ENCODE measurements around the gene DDX23.

Gene DDX23

GRCh38 chr12:48812389-48812788 is 39.6 kb downstream of the DDX23 start:
- Mint-ChIP-seq H3K27ac (no peak overlapping the region), H3K27me3 (peaks cover 24% of the 10 kb centered on the region), H3K4me1 (ENCODE audit: low read depth) (peaks cover 40% of the 10 kb centered on the region), H3K9me3 (no peaks in the 10 kb centered on the region), H3K4me3 (no peak overlapping the region), H3K36me3 (ENCODE audit: low read depth) (no peaks in the 10 kb centered on the region)
- intact Hi-C loops (cut with micrococcal nuclease): no loop called here

- intact Hi-C loops (cut with micrococcal nuclease): no loop called here
- Mint-ChIP-seq H3K4me1 (ENCODE audit: low read depth) (peaks cover 35% of the 10 kb centered on the region), H3K4me3 (no peak overlapping the region), H3K36me3 (ENCODE audit: low read depth) (no peaks in the 10 kb centered on the region), H3K27me3 (peaks cover 16% of the 10 kb centered on the region), H3K27ac (no peak overlapping the region), H3K9me3 (no peaks in the 10 kb centered on the region)
Measured at GRCh38 chr12:48811437-48812090, 40.4 kb downstream of the DDX23 start.

GRCh38 chr12:48810903-48811431 is 41.0 kb downstream of the DDX23 start:
- H3K9me3 Mint-ChIP-seq: no peaks in the 10 kb centered on the region
- no peak overlapping the region for H3K4me3 Mint-ChIP-seq
- intact Hi-C loops (cut with micrococcal nuclease): no loop called here
- peaks cover 30% of the 10 kb centered on the region for H3K4me1 Mint-ChIP-seq (ENCODE audit: low read depth)
- no peak overlapping the region for H3K27ac Mint-ChIP-seq
- H3K27me3 Mint-ChIP-seq: peaks cover 13% of the 10 kb centered on the region
- H3K36me3 Mint-ChIP-seq (ENCODE audit: low read depth): no peaks in the 10 kb centered on the region

GRCh38 chr12:48807981-48808380 is 44.0 kb downstream of the DDX23 start:
- H3K27ac Mint-ChIP-seq: no peak overlapping the region
- H3K36me3 Mint-ChIP-seq (ENCODE audit: low read depth): no peaks in the 10 kb centered on the region
- intact Hi-C loops (cut with micrococcal nuclease): no loop called here
- H3K9me3 Mint-ChIP-seq: no peaks in the 10 kb centered on the region
- H3K4me3 Mint-ChIP-seq: no peak overlapping the region
- peaks cover 8% of the 10 kb centered on the region for H3K4me1 Mint-ChIP-seq (ENCODE audit: low read depth)
- peaks cover 5% of the 10 kb centered on the region for H3K27me3 Mint-ChIP-seq

GRCh38 chr12:48803675-48804074 is 48.3 kb downstream of the DDX23 start:
- Mint-ChIP-seq H3K9me3 (no peaks in the 10 kb centered on the region), H3K27me3 (peaks cover 10% of the 10 kb centered on the region), H3K27ac (no peak overlapping the region), H3K4me1 (ENCODE audit: low read depth) (no peaks in the 10 kb centered on the region), H3K36me3 (ENCODE audit: low read depth) (no peaks in the 10 kb centered on the region), H3K4me3 (no peak overlapping the region)
- intact Hi-C loops (cut with micrococcal nuclease): no loop called here

- no peaks in the 10 kb centered on the region for H3K9me3 Mint-ChIP-seq
- peaks cover 3% of the 10 kb centered on the region for H3K4me1 Mint-ChIP-seq (ENCODE audit: low read depth)
- intact Hi-C loops (cut with micrococcal nuclease): no loop called here
- H3K4me3 Mint-ChIP-seq: no peak overlapping the region
- no peaks in the 10 kb centered on the region for H3K36me3 Mint-ChIP-seq (ENCODE audit: low read depth)
- no peak overlapping the region for H3K27ac Mint-ChIP-seq
- H3K27me3 Mint-ChIP-seq: peaks cover 8% of the 10 kb centered on the region
Measured at GRCh38 chr12:48800971-48801370, 51.0 kb downstream of the DDX23 start.

GRCh38 chr12:48800457-48800856 is 51.5 kb downstream of the DDX23 start:
- intact Hi-C loops (cut with micrococcal nuclease): no loop called here
- Mint-ChIP-seq H3K27ac (no peak overlapping the region), H3K4me1 (ENCODE audit: low read depth) (peaks cover 8% of the 10 kb centered on the region), H3K27me3 (peaks cover 5% of the 10 kb centered on the region), H3K9me3 (no peaks in the 10 kb centered on the region), H3K36me3 (ENCODE audit: low read depth) (no peaks in the 10 kb centered on the region), H3K4me3 (no peak overlapping the region)

- H3K27ac Mint-ChIP-seq: no peak overlapping the region
Measured at GRCh38 chr12:48796976-48797375, 55.0 kb downstream of the DDX23 start.

GRCh38 chr12:48795550-48796455 is 56.2 kb downstream of the DDX23 start:
- intact Hi-C loops (cut with micrococcal nuclease): loop anchor here (1.0 to 5.0 kb wide), 2 partner anchors 43 to 254 kb away; no protein-coding TSS in a partner anchor
- Mint-ChIP-seq H3K4me3 (no peak overlapping the region), H3K4me1 (ENCODE audit: low read depth) (peaks cover 15% of the 10 kb centered on the region), H3K27me3 (peaks cover 8% of the 10 kb centered on the region), H3K27ac (no peak overlapping the region), H3K9me3 (no peaks in the 10 kb centered on the region), H3K36me3 (ENCODE audit: low read depth) (no peaks in the 10 kb centered on the region)

More at GRCh38 chr12:48796976-48797375, 55.0 kb downstream of the DDX23 start:
- H3K9me3 Mint-ChIP-seq: no peaks in the 10 kb centered on the region
- peaks cover 15% of the 10 kb centered on the region for H3K4me1 Mint-ChIP-seq (ENCODE audit: low read depth)
- H3K36me3 Mint-ChIP-seq (ENCODE audit: low read depth): no peaks in the 10 kb centered on the region
- H3K4me3 Mint-ChIP-seq: no peak overlapping the region
- intact Hi-C loops (cut with micrococcal nuclease): loop anchor here (5.0 kb wide), 1 partner anchor 255 kb away; no protein-coding TSS in a partner anchor
- peaks cover 5% of the 10 kb centered on the region for H3K27me3 Mint-ChIP-seq

GRCh38 chr12:48794870-48795269 is 57.1 kb downstream of the DDX23 start:
- Mint-ChIP-seq H3K27ac (no peak overlapping the region), H3K4me1 (ENCODE audit: low read depth) (peaks cover 16% of the 10 kb centered on the region), H3K36me3 (ENCODE audit: low read depth) (no peaks in the 10 kb centered on the region), H3K9me3 (no peaks in the 10 kb centered on the region), H3K4me3 (no peak overlapping the region), H3K27me3 (peaks cover 15% of the 10 kb centered on the region)
- intact Hi-C loops (cut with micrococcal nuclease): loop anchor here (1.0 to 5.0 kb wide), 2 partner anchors 42 to 253 kb away; no protein-coding TSS in a partner anchor

GRCh38 chr12:48793696-48794095 is 58.3 kb downstream of the DDX23 start:
- H3K36me3 Mint-ChIP-seq (ENCODE audit: low read depth): no peaks in the 10 kb centered on the region
- peaks cover 25% of the 10 kb centered on the region for H3K27me3 Mint-ChIP-seq
- H3K4me3 Mint-ChIP-seq: no peak overlapping the region
- no peak overlapping the region for H3K27ac Mint-ChIP-seq
- no peaks in the 10 kb centered on the region for H3K9me3 Mint-ChIP-seq
- peaks cover 24% of the 10 kb centered on the region for H3K4me1 Mint-ChIP-seq (ENCODE audit: low read depth)
- intact Hi-C loops (cut with micrococcal nuclease): no loop called here

GRCh38 chr12:48789858-48790326 is 62.1 kb downstream of the DDX23 start:
- H3K4me3 Mint-ChIP-seq: peak overlapping the region; percentile 71
- H3K4me1 Mint-ChIP-seq (ENCODE audit: low read depth): peaks cover 22% of the 10 kb centered on the region
- peak overlapping the region; percentile 48 for H3K27ac Mint-ChIP-seq
- H3K36me3 Mint-ChIP-seq (ENCODE audit: low read depth): no peaks in the 10 kb centered on the region
- H3K27me3 Mint-ChIP-seq: peaks cover 57% of the 10 kb centered on the region
- intact Hi-C loops (cut with micrococcal nuclease): no loop called here
- no peaks in the 10 kb centered on the region for H3K9me3 Mint-ChIP-seq

- H3K27ac Mint-ChIP-seq: peak within 1 kb of the TSS; percentile 48
- intact Hi-C loops (cut with micrococcal nuclease): no loop called here
- H3K4me3 Mint-ChIP-seq: peak within 1 kb of the TSS; percentile 85
- H3K4me1 Mint-ChIP-seq (ENCODE audit: low read depth): peaks cover 21% of the 10 kb centered on the region
- peaks cover 59% of the 10 kb centered on the region for H3K27me3 Mint-ChIP-seq
- no peaks in the 10 kb centered on the region for H3K9me3 Mint-ChIP-seq
- H3K36me3 Mint-ChIP-seq (ENCODE audit: low read depth): no peaks in the 10 kb centered on the region
Measured at GRCh38 chr12:48788854-48789775, 62.8 kb downstream of the DDX23 start, which contains the start of gene ADCY6. Gene ADCY6, minus strand, starts transcription at chr12:48789089. Its CDS starts 5,655 bp downstream, at chr12:48783434.

Data from dendritic cell treated with granulocyte-macrophage colony-stimulating factor and Interleukin-4, amounts not matched to agents 40 ng/mL and 50 ng/mL, for 4 days (primary cell).